CD1c-positive myeloid dendritic cell (primary cell): ENCODE measurements around the gene PLA2R1.

ENCODE experiments used
- DNase-seq: peaks from one replicate; pipeline ENCODE4 v3.0.0-alpha.2; 2016; ENCODE audit errors: extremely low spot score

Gene PLA2R1

GRCh38 chr2:160033732-160034392 is 28.6 kb downstream of the PLA2R1 start:
- DNase-seq: no peak

- DNase-seq: no peak
Measured at GRCh38 chr2:160029270-160029628, 33.2 kb downstream of the PLA2R1 start.

GRCh38 chr2:160028431-160029269 is 33.8 kb downstream of the PLA2R1 start:
- no peak for DNase-seq

- peak; percentile 45 for DNase-seq
Measured at GRCh38 chr2:160022162-160022561, 40.3 kb downstream of the PLA2R1 start.

GRCh38 chr2:160019374-160020090 is 42.9 kb downstream of the PLA2R1 start:
- no peak for DNase-seq

GRCh38 chr2:160015746-160016145 is 46.7 kb downstream of the PLA2R1 start:
- DNase-seq: no peak

- no peak for DNase-seq
Measured at GRCh38 chr2:160014227-160014626, 48.2 kb downstream of the PLA2R1 start.

- no peak for DNase-seq
Measured at GRCh38 chr2:160010361-160011145, 51.9 kb downstream of the PLA2R1 start.

- DNase-seq: no peak
Measured at GRCh38 chr2:160007111-160007510, 55.3 kb downstream of the PLA2R1 start.

- DNase-seq: no peak
Measured at GRCh38 chr2:160006475-160006874, 55.9 kb downstream of the PLA2R1 start.

GRCh38 chr2:160005908-160006307 is 56.5 kb downstream of the PLA2R1 start:
- DNase-seq: no peak

GRCh38 chr2:160005476-160005875 is 56.9 kb downstream of the PLA2R1 start:
- DNase-seq: no peak

- DNase-seq: no peak
Measured at GRCh38 chr2:159998961-159999360, 63.5 kb downstream of the PLA2R1 start.

GRCh38 chr2:159998243-159998642 is 64.2 kb downstream of the PLA2R1 start:
- no peak for DNase-seq

GRCh38 chr2:159996792-159997546 is 65.4 kb downstream of the PLA2R1 start:
- no peak for DNase-seq

GRCh38 chr2:159995038-159995437 is 67.4 kb downstream of the PLA2R1 start:
- no peak for DNase-seq

GRCh38 chr2:159989249-159989648 is 73.2 kb downstream of the PLA2R1 start:
- DNase-seq: no peak

GRCh38 chr2:159988412-159988970 is 73.9 kb downstream of the PLA2R1 start:
- DNase-seq: no peak

- DNase-seq: no peak
Measured at GRCh38 chr2:159987181-159987580, 75.2 kb downstream of the PLA2R1 start.

GRCh38 chr2:159985656-159986055 is 76.8 kb downstream of the PLA2R1 start:
- no peak for DNase-seq

GRCh38 chr2:159984034-159984433 is 78.4 kb downstream of the PLA2R1 start:
- no peak for DNase-seq
